ENCODE data around the gene ST3GAL2. TPM values are rescaled to one million over a fixed set of nuclear protein-coding genes. Genes with fewer than 3 reads are reported as not detected.
A peak's percentile ranks its signal among the peaks of the same experiment; 100 is the strongest.

The ST3GAL2 gene
- total and polyA plus RNA-seq, 2 donors (not counting 3 experiments of a cell fraction or from before 2014, with no cell fraction given), result 23.0 to 50.4 TPM

DNA sequence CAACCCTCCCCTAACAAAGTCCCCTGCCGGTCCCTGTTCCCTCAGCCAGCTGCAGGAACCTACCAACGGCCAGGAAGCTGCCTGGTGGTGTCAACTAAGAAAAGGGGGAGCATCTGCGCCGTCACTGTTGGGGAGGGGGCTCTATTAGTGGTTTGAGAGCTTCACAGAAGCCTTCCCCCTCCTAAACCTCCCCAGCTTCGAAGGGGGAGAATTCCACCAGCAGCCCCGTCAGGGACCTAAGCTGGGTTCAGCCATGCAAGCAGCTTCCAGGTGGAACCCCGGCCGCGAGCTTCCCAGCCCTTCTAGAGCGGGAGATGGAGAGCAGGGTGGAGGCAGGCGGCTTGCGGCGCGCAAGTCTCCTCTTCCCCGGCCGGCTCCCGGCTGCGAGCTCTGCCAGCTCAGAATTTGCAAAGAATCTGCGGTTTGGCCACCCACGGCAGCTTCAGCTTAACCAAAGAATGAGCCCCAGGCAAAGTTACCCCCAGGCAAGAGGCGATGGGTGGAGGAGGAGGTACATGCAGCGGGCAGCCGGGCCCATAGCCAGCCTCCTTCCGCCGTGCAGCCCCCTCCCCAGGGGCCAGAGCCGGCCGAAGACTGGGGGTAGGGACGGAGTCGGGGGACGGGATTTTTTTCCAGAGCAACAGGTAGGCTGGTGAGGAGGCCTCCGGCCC lies 58.5 kb downstream of the ST3GAL2 start:
- Histone ChIP-seq H3K36me3 (ENCODE audit: control insufficient read depth in 2 of 2, extremely low read depth in 1 of 2, insufficient read depth in 2 of 2, low read length in 2 of 2) (peaks cover 0 to 12% of the 10 kb centered on the region in 2 experiments), H3K27ac (ENCODE audit: insufficient read depth, low read depth, low read length) (no peak overlapping the region), H3K9me3 (replicated peaks; ENCODE audit: control insufficient read depth, insufficient read depth, low read length) (no peaks in the 10 kb centered on the region), H3K4me2 (ENCODE audit: insufficient read depth, low read length) (peak overlapping the region; percentile 60), H3K27me3 (ENCODE audit: control insufficient read depth in 2 of 2, insufficient read depth in 2 of 2, low read length in 2 of 2) (no peaks in the 10 kb centered on the region), H3K4me1 (ENCODE audit: control insufficient read depth, extremely low read depth, insufficient read depth, low read length) (peaks cover 6% of the 10 kb centered on the region), H3K79me2 (ENCODE audit: control insufficient read depth, insufficient read depth, low read length) (peaks cover 10% of the 10 kb centered on the region), H3K9ac (replicated peaks; ENCODE audit: extremely low read depth, insufficient read depth, low read length) (peak overlapping the region; percentile 65), H2AFZ (ENCODE audit: low read depth, low read length) (no peak overlapping the region), H3K4me3 (replicated peaks in 1 of 3; ENCODE audit: insufficient read depth in 1 of 3, low read depth in 1 of 3, low read length in 3 of 3) (peak overlapping the region; percentile 51 to 59 (median 54)), H3K9me1 (replicated peaks; ENCODE audit: control insufficient read depth, extremely low read depth, insufficient read depth, low read length) (no peaks in the 10 kb centered on the region), H4K20me1 (replicated peaks; ENCODE audit: control insufficient read depth, extremely low read depth, insufficient read depth, low read length) (no peaks in the 10 kb centered on the region)
- no TSS peak for BruUV-seq (replicated peaks)
- no peak for TF ChIP-seq GATA2 (IDR thresholded peaks at IDR 0.05; ENCODE audit: insufficient read depth, insufficient read length, low read depth, low read length)
- no peak for TF ChIP-seq JUN (IDR thresholded peaks at IDR 0.05; ENCODE audit: borderline replicate concordance, insufficient read depth, insufficient read length, low read depth)
- no peak for TF ChIP-seq POLR2AphosphoS5 (IDR thresholded peaks at IDR 0.05; ENCODE audit: insufficient read depth, low read depth, low read length)
- TF ChIP-seq EZH2 (IDR thresholded peaks at IDR 0.05; ENCODE audit: borderline replicate concordance, low read depth, low read length, severe bottlenecking), result no peak
- no peak for TF ChIP-seq CTCF (IDR thresholded peaks at IDR 0.05; ENCODE audit: extremely low read depth in 1 of 2, insufficient read depth in 1 of 2, low read depth in 1 of 2, low read length in 2 of 2)
- no peak for TF ChIP-seq MAX (IDR thresholded peaks at IDR 0.05; ENCODE audit: insufficient read depth, insufficient read length)
- peak; percentile 62 for FAIRE-seq
- dilution Hi-C loops (cut with MboI; ENCODE audit: extremely low pct_ligation_motif_present, low sequenced_read_pairs), result no loop called here
- peak; percentile 46 for DNase-seq (ENCODE audit: low read depth, low spot score)
- intact Hi-C loops (cut with micrococcal nuclease), result loop anchor here (2.0 kb wide), 1 partner anchor 96 kb away; no protein-coding TSS in a partner anchor
- ChIA-PET POLR2A (interaction anchor here (0.6 to 1.9 kb wide), 3 partner anchors 28 to 144 kb away, joined by 3 to 8 read pairs (median 4); partner anchors contain the start of gene DDX19A), CTCF (interaction anchor here (0.7 to 2.8 kb wide), 14 partner anchors 10 to 150 kb away, joined by 3 to 23 read pairs (median 5); partner anchors contain the start of genes FCSK and ST3GAL2)

Measured in endothelial cell of umbilical vein (primary cell).